ENCODE data around the gene UNC45B.
"Not testable (repeated sequence)": the region's sequence is repeated elsewhere in the genome, so short reads cannot be mapped to it uniquely, and the experiment has no call there.

Gene UNC45B

GRCh38 chr17:35185849-35186248 lies 38.2 kb downstream of the UNC45B start:
- H3K36me3 ChIP-seq (ENCODE audit: control insufficient read depth in 1 of 2, insufficient read depth in 2 of 2, low read length in 2 of 2) = no peaks in the 10 kb centered on the region
- no peak overlapping the region for H3K27ac ChIP-seq (ENCODE audit: low read depth, low read length)

GRCh38 chr17:35187481-35187880 lies 39.9 kb downstream of the UNC45B start:
- Histone ChIP-seq H3K9me3 (ENCODE audit: control insufficient read depth in 1 of 2, low read length in 2 of 2) (no peaks in the 10 kb centered on the region), H3K27me3 (ENCODE audit: control insufficient read depth in 1 of 2, insufficient read depth in 2 of 2, low read length in 2 of 2) (peaks cover 0 to 6% of the 10 kb centered on the region in 2 donors), H3K27ac (ENCODE audit: low read depth, low read length) (no peak overlapping the region), H3K9ac (ENCODE audit: low read depth in 1 of 2, low read length in 2 of 2) (no peak overlapping the region), H3K4me3 (ENCODE audit: low read depth in 1 of 2, low read length in 2 of 2) (no peak overlapping the region), H3K4me1 (ENCODE audit: control insufficient read depth in 1 of 2, insufficient read depth in 2 of 2, low read length in 2 of 2) (no peaks in the 10 kb centered on the region), H3K36me3 (ENCODE audit: control insufficient read depth in 1 of 2, insufficient read depth in 2 of 2, low read length in 2 of 2) (no peaks in the 10 kb centered on the region)

More at GRCh38 chr17:35185849-35186248, 38.2 kb downstream of the UNC45B start:
- no peaks in the 10 kb centered on the region for H3K4me1 ChIP-seq (ENCODE audit: control insufficient read depth in 1 of 2, insufficient read depth in 2 of 2, low read length in 2 of 2)
- H3K4me3 ChIP-seq (ENCODE audit: low read depth in 1 of 2, low read length in 2 of 2) = no peak overlapping the region
- H3K9me3 ChIP-seq (ENCODE audit: control insufficient read depth in 1 of 2, low read length in 2 of 2) = no peaks in the 10 kb centered on the region
- H3K9ac ChIP-seq (ENCODE audit: low read depth in 1 of 2, low read length in 2 of 2) = no peak overlapping the region
- H3K27me3 ChIP-seq (ENCODE audit: control insufficient read depth in 1 of 2, insufficient read depth in 2 of 2, low read length in 2 of 2) = peaks cover 0 to 6% of the 10 kb centered on the region in 2 donors

DNA sequence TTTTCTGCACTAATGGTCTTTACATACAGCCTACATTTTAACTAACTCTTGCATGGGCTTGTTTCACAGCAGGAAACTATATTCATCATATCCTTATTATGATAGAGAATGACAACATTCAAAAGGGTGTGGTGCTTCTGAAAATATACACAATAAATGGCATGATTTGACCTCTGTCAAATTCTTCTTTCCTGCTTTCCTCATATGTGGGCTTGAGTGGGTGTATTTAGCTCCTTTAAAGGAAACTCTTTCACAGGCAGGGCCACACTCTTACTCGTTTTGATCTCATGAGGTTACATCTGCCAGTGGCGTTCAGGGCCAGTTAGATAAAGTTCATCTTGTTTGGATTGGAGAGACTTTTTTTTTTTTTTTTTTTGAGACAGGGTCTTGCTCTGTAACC lies 40.5 kb downstream of the UNC45B start:
- Histone ChIP-seq H3K27me3 (ENCODE audit: control insufficient read depth in 1 of 2, insufficient read depth in 2 of 2, low read length in 2 of 2) (peaks cover 0 to 6% of the 10 kb centered on the region in 2 donors), H3K36me3 (ENCODE audit: control insufficient read depth in 1 of 2, insufficient read depth in 2 of 2, low read length in 2 of 2) (no peaks in the 10 kb centered on the region), H3K4me3 (ENCODE audit: low read depth in 1 of 2, low read length in 2 of 2) (no peak overlapping the region), H3K27ac (ENCODE audit: low read depth, low read length) (no peak overlapping the region), H3K9ac (ENCODE audit: low read depth in 1 of 2, low read length in 2 of 2) (no peak overlapping the region), H3K9me3 (ENCODE audit: control insufficient read depth in 1 of 2, low read length in 2 of 2) (no peaks in the 10 kb centered on the region), H3K4me1 (ENCODE audit: control insufficient read depth in 1 of 2, insufficient read depth in 2 of 2, low read length in 2 of 2) (no peaks in the 10 kb centered on the region)

GRCh38 chr17:35189291-35189690 lies 41.7 kb downstream of the UNC45B start:
- no peaks in the 10 kb centered on the region for H3K36me3 ChIP-seq (ENCODE audit: control insufficient read depth in 1 of 2, insufficient read depth in 2 of 2, low read length in 2 of 2)
- H3K27me3 ChIP-seq (ENCODE audit: control insufficient read depth in 1 of 2, insufficient read depth in 2 of 2, low read length in 2 of 2) = peaks cover 0 to 3% of the 10 kb centered on the region in 2 donors
- H3K4me3 ChIP-seq (ENCODE audit: low read depth in 1 of 2, low read length in 2 of 2) = no peak overlapping the region
- H3K27ac ChIP-seq (ENCODE audit: low read depth, low read length) = no peak overlapping the region
- H3K9ac ChIP-seq (ENCODE audit: low read depth in 1 of 2, low read length in 2 of 2) = no peak overlapping the region
- no peaks in the 10 kb centered on the region for H3K4me1 ChIP-seq (ENCODE audit: control insufficient read depth in 1 of 2, insufficient read depth in 2 of 2, low read length in 2 of 2)
- H3K9me3 ChIP-seq (ENCODE audit: control insufficient read depth in 1 of 2, low read length in 2 of 2) = no peaks in the 10 kb centered on the region

DNA sequence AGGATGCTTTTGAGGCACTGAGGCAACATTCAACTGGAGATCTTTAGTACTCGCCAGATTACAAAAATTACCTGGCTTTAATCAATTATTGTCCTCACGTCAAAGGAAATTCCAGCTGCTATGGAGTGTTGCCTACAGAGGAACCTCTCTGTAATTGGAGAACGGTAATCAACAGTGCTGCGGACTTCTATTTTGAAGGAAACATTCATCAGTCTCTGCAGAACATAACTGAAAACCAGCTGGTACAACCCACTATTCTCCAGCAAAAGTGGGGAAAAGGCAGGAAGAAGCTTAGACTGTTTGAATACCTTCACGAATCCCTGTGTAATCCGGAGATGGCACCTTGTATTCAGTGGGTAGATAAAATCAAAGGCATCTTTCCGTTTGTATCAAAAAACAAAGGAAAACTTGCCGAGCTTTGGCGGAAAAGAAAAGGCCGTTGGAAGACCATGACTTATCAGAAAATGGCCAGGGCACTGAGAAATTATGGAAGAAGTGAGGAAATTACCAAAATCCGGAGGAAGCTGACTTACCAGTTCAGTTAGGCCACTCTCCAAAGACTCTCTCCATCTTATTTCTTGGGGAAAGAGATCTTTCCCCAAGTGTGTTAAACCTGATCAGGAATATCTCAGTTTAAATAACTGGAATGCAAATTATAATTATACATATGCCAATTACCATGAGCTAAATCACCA lies 43.5 kb downstream of the UNC45B start:
- no peak overlapping the region for H3K9ac ChIP-seq (ENCODE audit: low read depth in 1 of 2, low read length in 2 of 2)
- no peak overlapping the region for H3K27ac ChIP-seq (ENCODE audit: low read depth, low read length)
- no peaks in the 10 kb centered on the region for H3K4me1 ChIP-seq (ENCODE audit: control insufficient read depth in 1 of 2, insufficient read depth in 2 of 2, low read length in 2 of 2)
- no peak overlapping the region for H3K4me3 ChIP-seq (ENCODE audit: low read depth in 1 of 2, low read length in 2 of 2)
- H3K36me3 ChIP-seq (ENCODE audit: control insufficient read depth in 1 of 2, insufficient read depth in 2 of 2, low read length in 2 of 2) = no peaks in the 10 kb centered on the region
- no peaks in the 10 kb centered on the region for H3K9me3 ChIP-seq (ENCODE audit: control insufficient read depth in 1 of 2, low read length in 2 of 2)
- peaks cover 0 to 2% of the 10 kb centered on the region in 2 donors for H3K27me3 ChIP-seq (ENCODE audit: control insufficient read depth in 1 of 2, insufficient read depth in 2 of 2, low read length in 2 of 2)

- H3K27me3 ChIP-seq (ENCODE audit: control insufficient read depth in 1 of 2, insufficient read depth in 2 of 2, low read length in 2 of 2) = no peaks in the 10 kb centered on the region
- H3K36me3 ChIP-seq (ENCODE audit: control insufficient read depth in 1 of 2, insufficient read depth in 2 of 2, low read length in 2 of 2) = no peaks in the 10 kb centered on the region
- no peak overlapping the region for H3K27ac ChIP-seq (ENCODE audit: low read depth, low read length)
- no peaks in the 10 kb centered on the region for H3K9me3 ChIP-seq (ENCODE audit: control insufficient read depth in 1 of 2, low read length in 2 of 2)
- H3K4me3 ChIP-seq (ENCODE audit: low read depth in 1 of 2, low read length in 2 of 2) = no peak overlapping the region
- no peak overlapping the region for H3K9ac ChIP-seq (ENCODE audit: low read depth in 1 of 2, low read length in 2 of 2)
- no peaks in the 10 kb centered on the region for H3K4me1 ChIP-seq (ENCODE audit: control insufficient read depth in 1 of 2, insufficient read depth in 2 of 2, low read length in 2 of 2)
Measured at GRCh38 chr17:35192708-35193107, 45.1 kb downstream of the UNC45B start.

- not testable (repeated sequence) for H3K4me1 ChIP-seq (ENCODE audit: control insufficient read depth in 1 of 2, insufficient read depth in 2 of 2, low read length in 2 of 2); H3K36me3 ChIP-seq (ENCODE audit: control insufficient read depth in 1 of 2, insufficient read depth in 2 of 2, low read length in 2 of 2); H3K4me3 ChIP-seq (ENCODE audit: low read depth in 1 of 2, low read length in 2 of 2); H3K9ac ChIP-seq (ENCODE audit: low read depth in 1 of 2, low read length in 2 of 2); H3K27me3 ChIP-seq (ENCODE audit: control insufficient read depth in 1 of 2, insufficient read depth in 2 of 2, low read length in 2 of 2); H3K27ac ChIP-seq (ENCODE audit: low read depth, low read length); H3K9me3 ChIP-seq (ENCODE audit: control insufficient read depth in 1 of 2, low read length in 2 of 2)
Measured at GRCh38 chr17:35194001-35194400, 46.4 kb downstream of the UNC45B start, which contains the start of gene SLC35G3. TSS of gene SLC35G3 (minus strand) at chr17:35194393. CDS start at chr17:35194307, 86 bp downstream.

DNA sequence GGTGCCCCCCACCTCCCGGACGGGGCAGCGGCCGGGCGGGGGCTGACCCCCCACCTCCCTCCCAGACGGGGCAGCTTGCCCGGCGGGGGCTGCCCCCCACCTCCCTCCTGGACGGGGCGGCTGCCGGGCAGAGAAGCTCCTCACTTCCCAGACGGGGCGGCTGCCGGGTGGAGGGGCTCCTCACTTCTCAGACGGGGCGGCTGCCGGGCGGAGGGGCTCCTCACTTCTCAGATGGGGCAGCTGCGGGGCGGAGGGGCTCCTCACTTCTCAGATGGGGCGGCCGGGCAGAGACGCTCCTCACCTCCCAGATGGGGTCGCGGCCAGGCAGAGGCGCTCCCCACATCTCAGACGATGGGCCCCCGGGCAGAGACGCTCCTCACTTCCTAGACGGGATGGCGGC lies 47.4 kb downstream of the UNC45B start:
- H3K27ac ChIP-seq (ENCODE audit: low read depth, low read length); H3K36me3 ChIP-seq (ENCODE audit: control insufficient read depth in 1 of 2, insufficient read depth in 2 of 2, low read length in 2 of 2); H3K27me3 ChIP-seq (ENCODE audit: control insufficient read depth in 1 of 2, insufficient read depth in 2 of 2, low read length in 2 of 2); H3K4me3 ChIP-seq (ENCODE audit: low read depth in 1 of 2, low read length in 2 of 2); H3K9me3 ChIP-seq (ENCODE audit: control insufficient read depth in 1 of 2, low read length in 2 of 2); H3K9ac ChIP-seq (ENCODE audit: low read depth in 1 of 2, low read length in 2 of 2); H3K4me1 ChIP-seq (ENCODE audit: control insufficient read depth in 1 of 2, insufficient read depth in 2 of 2, low read length in 2 of 2): not testable (repeated sequence)

DNA sequence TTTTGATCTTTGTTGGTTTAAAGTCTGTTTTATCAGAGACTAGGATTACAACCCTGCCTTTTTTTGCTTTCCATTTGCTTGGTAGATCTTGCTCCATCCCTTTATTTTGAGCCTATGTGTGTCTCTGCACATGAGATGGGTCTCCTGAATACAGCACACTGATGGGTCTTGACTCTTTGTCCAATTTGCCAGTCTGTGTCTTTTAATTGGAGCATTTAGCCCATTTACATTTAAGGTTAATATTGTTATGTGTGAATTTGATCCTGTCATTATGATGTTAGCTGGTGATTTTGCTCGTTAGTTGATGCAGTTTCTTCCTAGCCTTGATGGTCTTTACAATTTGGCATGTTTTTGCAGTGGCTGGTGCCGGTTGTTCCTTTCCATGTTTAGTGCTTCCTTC lies 55.0 kb downstream of the UNC45B start:
- not testable (repeated sequence) for H3K9me3 ChIP-seq (ENCODE audit: control insufficient read depth in 1 of 2, low read length in 2 of 2); H3K9ac ChIP-seq (ENCODE audit: low read depth in 1 of 2, low read length in 2 of 2); H3K36me3 ChIP-seq (ENCODE audit: control insufficient read depth in 1 of 2, insufficient read depth in 2 of 2, low read length in 2 of 2); H3K4me3 ChIP-seq (ENCODE audit: low read depth in 1 of 2, low read length in 2 of 2); H3K4me1 ChIP-seq (ENCODE audit: control insufficient read depth in 1 of 2, insufficient read depth in 2 of 2, low read length in 2 of 2); H3K27me3 ChIP-seq (ENCODE audit: control insufficient read depth in 1 of 2, insufficient read depth in 2 of 2, low read length in 2 of 2); H3K27ac ChIP-seq (ENCODE audit: low read depth, low read length)

- H3K27ac ChIP-seq (ENCODE audit: low read depth, low read length) = no peak overlapping the region
- no peak overlapping the region for H3K9ac ChIP-seq (ENCODE audit: low read depth in 1 of 2, low read length in 2 of 2)
- no peak overlapping the region for H3K4me3 ChIP-seq (ENCODE audit: low read depth in 1 of 2, low read length in 2 of 2)
- no peaks in the 10 kb centered on the region for H3K9me3 ChIP-seq (ENCODE audit: control insufficient read depth in 1 of 2, low read length in 2 of 2)
- H3K27me3 ChIP-seq (ENCODE audit: control insufficient read depth in 1 of 2, insufficient read depth in 2 of 2, low read length in 2 of 2) = peaks cover 0 to 4% of the 10 kb centered on the region in 2 donors
- H3K4me1 ChIP-seq (ENCODE audit: control insufficient read depth in 1 of 2, insufficient read depth in 2 of 2, low read length in 2 of 2) = no peaks in the 10 kb centered on the region
- no peaks in the 10 kb centered on the region for H3K36me3 ChIP-seq (ENCODE audit: control insufficient read depth in 1 of 2, insufficient read depth in 2 of 2, low read length in 2 of 2)
Measured at GRCh38 chr17:35210741-35211140, 63.1 kb downstream of the UNC45B start.
